Left lung (tissue), 10 donors: Measurements from ENCODE around the gene SLC26A2. TPM values are rescaled to one million over a fixed set of nuclear protein-coding genes. Genes with fewer than 3 reads are reported as not detected.

Source experiments
- ATAC-seq: fragments of 200-7000 bp; cut with Tn5 transposase; one replicate; pipeline ENCODE4 v1.9.1; 2020; ENCODE audit warnings: moderate library complexity
- DNase-seq, 4 donors: peaks; one replicate each; pipeline ENCODE4 v3.0.0-alpha.2; 2013 to 2020
- H3K27ac ChIP-seq, 2 donors: fragments of 200-600 bp; sonication (generic) in 1 of 2; one replicate each; pipeline versions ENCODE4 v1.5.0 to v1.8.0; 2020 to 2021
- H3K27me3 ChIP-seq, 2 donors: fragments of 200-600 bp; sonication (generic) in 1 of 2; one replicate each; pipeline versions ENCODE4 v1.5.0 to v1.8.0; 2020 to 2021
- H3K36me3 ChIP-seq, 2 donors: fragments of 200-600 bp; sonication (generic) in 1 of 2; one replicate each; pipeline versions ENCODE4 v1.5.0 to v1.8.0; 2020 to 2021
- H3K4me1 ChIP-seq, 2 donors: fragments of 200-600 bp; one replicate each; pipeline ENCODE4 v1.8.0; 2021
- H3K4me3 ChIP-seq, 2 donors: fragments of 200-600 bp; sonication (generic) in 1 of 2; one replicate each; pipeline versions ENCODE4 v1.5.0 to v1.8.0; 2020 to 2021; ENCODE audit warnings: mild to moderate bottlenecking in 1 of 2
- H3K9me3 ChIP-seq, 2 donors: fragments of 200-600 bp; sonication (generic) in 1 of 2; one replicate each; pipeline versions ENCODE4 v1.5.0 to v1.8.0; 2020 to 2021
- CTCF ChIP-seq, 2 donors: fragments of 200-600 bp; sonication (generic) in 1 of 2; IDR thresholded peaks; one replicate each; pipeline versions ENCODE4 v1.5.0 to v1.8.0; 2021; ENCODE audit warnings: antibody characterized with exemption in 2 of 2
- intact Hi-C, 2 donors: fragments of 100-400 bp; cut with DNase I; formaldehyde crosslinking; loops; one replicate each; pipeline versions ENCODE4 v1.11.2 to v1.14.2; 2022
- polyA plus RNA-seq, 6 donors: library from polyadenylated mRNA; unstranded; fragments of 120-200 nt; gene quantifications; one replicate each; pipeline ENCODE4 v1.2.1, GENCODE V29; 2013; ENCODE audit not compliant: insufficient read length in 6 of 6
- total RNA-seq, 2 donors: library from RNA; stranded (reverse); fragmentation: NEBNext Ultra II Directional; extraction: Animal tissue kit (Norgen Biotek cat#: 25700); gene quantifications; one replicate each; pipeline ENCODE4 v1.2.1, GENCODE V29; 2021
- donor health status: DM: no; HTN: yes; CAD: no.
- donor health status: DM: no; HTN: no; CAD: no.

The SLC26A2 gene
- total and polyA plus RNA-seq, 8 donors: 14.3 to 23.6 (median 21.6) TPM

GRCh38 chr5:150036513-150036912 is 76.0 kb downstream of the SLC26A2 start:
- intact Hi-C loops: no loop called here
- peak; percentile 59 for ATAC-seq
- Histone ChIP-seq H3K4me3 (no peak overlapping the region), H3K36me3 (peaks cover 10 to 98% of the 10 kb centered on the region in 2 donors), H3K4me1 (no peaks in the 10 kb centered on the region), H3K27me3 (no peaks in the 10 kb centered on the region), H3K27ac (no peak overlapping the region), H3K9me3 (no peaks in the 10 kb centered on the region)
- TF ChIP-seq CTCF (IDR thresholded peaks at IDR 0.05): no peak
- no peak for DNase-seq

Other genes starting within 250 kb of the SLC26A2 start
- gene PPARGC1B, start 230.4 kb upstream of the SLC26A2 start, total RNA-seq: 1 to 10 TPM; 3.6 to 7.3 TPM
- gene PPARGC1B, start 230.4 kb upstream of the SLC26A2 start, polyA plus RNA-seq: 1 to 10 TPM; 1.5 to 3.3 (median 2.1) TPM
- gene PDE6A, start 16.0 kb upstream of the SLC26A2 start, total RNA-seq: not detected
- under 1 TPM; 0.14 to 0.24 (median 0.18) TPM for gene PDE6A, start 16.0 kb upstream of the SLC26A2 start, polyA plus RNA-seq
- gene TIGD6, start 39.9 kb downstream of the SLC26A2 start, total RNA-seq: 1 to 10 TPM; 4.1 to 5.8 TPM
- 1 to 10 TPM; 3.7 to 5.1 (median 4.4) TPM for gene TIGD6, start 39.9 kb downstream of the SLC26A2 start, polyA plus RNA-seq
- gene HMGXB3, start 40.0 kb downstream of the SLC26A2 start, total RNA-seq: 10 to 100 TPM; 27.5 to 37.1 TPM
- 10 to 100 TPM; 38.8 to 53.3 (median 45.0) TPM for gene HMGXB3, start 40.0 kb downstream of the SLC26A2 start, polyA plus RNA-seq
- 10 to 100 TPM; 52.8 to 93.1 TPM for gene CSF1R, start 125.8 kb downstream of the SLC26A2 start, total RNA-seq
- gene CSF1R, start 125.8 kb downstream of the SLC26A2 start, polyA plus RNA-seq: 10 to 100 TPM; 22.7 to 26.5 (median 25.6) TPM
- gene PDGFRB, start 195.1 kb downstream of the SLC26A2 start, total RNA-seq: 100 to 1,000 TPM; 129 TPM
- 100 to 1,000 TPM; 189 to 227 (median 220) TPM for gene PDGFRB, start 195.1 kb downstream of the SLC26A2 start, polyA plus RNA-seq
- gene CDX1, start 206.0 kb downstream of the SLC26A2 start, total RNA-seq: under 1 TPM in 1 of 2 donors, not detected in 1; 0.52 TPM
- under 1 TPM; 0.14 to 0.60 (median 0.33) TPM for gene CDX1, start 206.0 kb downstream of the SLC26A2 start, polyA plus RNA-seq
- gene SLC6A7, start 229.3 kb downstream of the SLC26A2 start, total RNA-seq: not detected
- under 1 TPM in 1 of 6 donors, not detected in 5; 0.13 TPM for gene SLC6A7, start 229.3 kb downstream of the SLC26A2 start, polyA plus RNA-seq